Astrocyte of the spinal cord (primary cell): ENCODE results near the gene TSHZ3.

Experiments used
- DNase-seq: peaks from one replicate; pipeline ENCODE4 v3.0.0; 2011; ENCODE audit warnings: low read depth, low spot score
- H3K4me3 ChIP-seq: 2 replicates; pipeline ENCODE4 v1.5.1; 2011; ENCODE audit warnings: low read depth, mild to moderate bottlenecking, low read length, moderate library complexity
- CTCF ChIP-seq: IDR thresholded peaks from 2 replicates; pipeline ENCODE4 v1.5.1; 2012; ENCODE audit warnings: low read depth, mild to moderate bottlenecking, low read length, inconsistent platforms
- in situ Hi-C: cut with HindIII; loops from 2 replicates; pipeline ENCODE4 v1.10.0; 2017; ENCODE audit warnings: low sequenced_read_pairs

The TSHZ3 gene

GRCh38 chr19:31258211-31259052 lies 90.8 kb downstream of the TSHZ3 start:
- DNase-seq: no peak
- TF ChIP-seq CTCF: no peak
- in situ Hi-C loops: no loop called here
- no peak overlapping the region for H3K4me3 ChIP-seq

GRCh38 chr19:31257426-31258130 lies 91.7 kb downstream of the TSHZ3 start:
- no peak for TF ChIP-seq CTCF
- DNase-seq: no peak
- in situ Hi-C loops: no loop called here
- H3K4me3 ChIP-seq: no peak overlapping the region

DNA sequence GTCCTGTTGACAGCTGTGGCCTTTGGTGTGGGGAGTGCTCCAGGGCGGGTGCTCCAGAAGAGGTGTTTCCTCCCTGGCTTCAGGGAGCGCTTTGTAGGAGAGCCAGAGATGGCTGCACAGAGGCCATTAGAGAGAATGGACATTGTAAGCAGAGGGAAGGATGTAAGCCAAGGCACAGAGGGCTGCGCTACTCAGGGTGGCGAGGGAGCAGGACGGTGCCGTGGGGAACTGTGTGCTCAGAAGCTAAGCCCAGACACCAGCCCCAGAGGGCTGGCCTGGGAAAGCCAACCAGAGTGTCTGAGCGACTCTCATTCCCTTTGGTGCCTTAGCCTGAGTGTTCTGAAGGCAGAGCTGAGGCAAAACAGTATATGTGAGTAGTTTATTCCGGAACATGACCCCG lies 92.2 kb downstream of the TSHZ3 start:
- TF ChIP-seq CTCF: no peak
- in situ Hi-C loops: no loop called here
- no peak overlapping the region for H3K4me3 ChIP-seq
- DNase-seq: no peak

- in situ Hi-C loops: no loop called here
- H3K4me3 ChIP-seq: no peak overlapping the region
- no peak for TF ChIP-seq CTCF
- DNase-seq: no peak
Observed at GRCh38 chr19:31256593-31256960, 92.7 kb downstream of the TSHZ3 start.

- no peak for DNase-seq
- H3K4me3 ChIP-seq: no peak overlapping the region
- in situ Hi-C loops: no loop called here
- TF ChIP-seq CTCF: no peak
Observed at GRCh38 chr19:31255831-31256592, 93.2 kb downstream of the TSHZ3 start.

GRCh38 chr19:31255174-31255799 lies 93.9 kb downstream of the TSHZ3 start:
- H3K4me3 ChIP-seq: no peak overlapping the region
- no peak for TF ChIP-seq CTCF
- in situ Hi-C loops: no loop called here
- no peak for DNase-seq
